Measurements from ENCODE around the gene ZNF865. TPM values are rescaled to one million over a fixed set of nuclear protein-coding genes. Genes with fewer than 3 reads are reported as not detected.

ZNF865 gene
- total and polyA plus RNA-seq, 2 donors (not counting 3 experiments of a cell fraction or from before 2014, with no cell fraction given) = 4.0 to 10.1 TPM

DNA sequence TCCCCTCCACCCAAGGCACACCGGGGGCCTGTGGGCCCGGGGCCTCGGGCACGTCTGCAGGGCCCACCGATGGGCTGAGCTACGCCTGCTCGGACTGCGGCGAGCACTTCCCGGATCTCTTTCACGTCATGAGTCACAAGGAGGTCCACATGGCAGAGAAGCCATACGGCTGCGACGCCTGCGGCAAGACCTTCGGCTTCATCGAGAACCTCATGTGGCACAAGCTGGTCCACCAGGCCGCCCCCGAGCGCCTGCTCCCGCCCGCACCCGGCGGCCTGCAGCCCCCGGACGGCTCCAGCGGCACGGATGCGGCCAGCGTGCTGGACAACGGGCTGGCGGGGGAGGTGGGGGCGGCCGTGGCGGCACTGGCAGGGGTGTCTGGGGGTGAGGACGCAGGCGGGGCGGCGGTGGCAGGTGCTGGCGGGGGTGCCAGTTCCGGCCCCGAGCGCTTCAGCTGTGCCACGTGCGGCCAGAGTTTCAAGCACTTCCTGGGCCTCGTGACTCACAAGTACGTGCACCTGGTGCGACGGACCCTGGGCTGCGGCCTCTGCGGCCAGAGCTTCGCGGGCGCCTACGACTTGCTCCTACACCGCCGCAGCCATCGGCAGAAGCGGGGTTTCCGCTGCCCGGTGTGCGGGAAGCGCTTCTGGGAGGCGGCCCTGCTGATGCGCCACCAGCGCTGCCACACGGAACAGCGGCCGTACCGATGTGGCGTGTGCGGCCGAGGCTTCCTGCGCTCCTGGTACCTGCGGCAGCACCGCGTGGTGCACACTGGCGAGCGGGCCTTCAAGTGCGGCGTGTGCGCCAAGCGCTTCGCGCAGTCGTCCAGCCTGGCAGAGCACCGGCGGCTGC is 10.3 kb downstream of the ZNF865 start:
- TF ChIP-seq, protein P1, sequence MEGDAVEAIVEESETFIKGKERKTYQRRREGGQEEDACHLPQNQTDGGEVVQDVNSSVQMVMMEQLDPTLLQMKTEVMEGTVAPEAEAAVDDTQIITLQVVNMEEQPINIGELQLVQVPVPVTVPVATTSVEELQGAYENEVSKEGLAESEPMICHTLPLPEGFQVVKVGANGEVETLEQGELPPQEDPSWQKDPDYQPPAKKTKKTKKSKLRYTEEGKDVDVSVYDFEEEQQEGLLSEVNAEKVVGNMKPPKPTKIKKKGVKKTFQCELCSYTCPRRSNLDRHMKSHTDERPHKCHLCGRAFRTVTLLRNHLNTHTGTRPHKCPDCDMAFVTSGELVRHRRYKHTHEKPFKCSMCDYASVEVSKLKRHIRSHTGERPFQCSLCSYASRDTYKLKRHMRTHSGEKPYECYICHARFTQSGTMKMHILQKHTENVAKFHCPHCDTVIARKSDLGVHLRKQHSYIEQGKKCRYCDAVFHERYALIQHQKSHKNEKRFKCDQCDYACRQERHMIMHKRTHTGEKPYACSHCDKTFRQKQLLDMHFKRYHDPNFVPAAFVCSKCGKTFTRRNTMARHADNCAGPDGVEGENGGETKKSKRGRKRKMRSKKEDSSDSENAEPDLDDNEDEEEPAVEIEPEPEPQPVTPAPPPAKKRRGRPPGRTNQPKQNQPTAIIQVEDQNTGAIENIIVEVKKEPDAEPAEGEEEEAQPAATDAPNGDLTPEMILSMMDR (IDR thresholded peaks at IDR 0.05; ENCODE audit: extremely low read depth in 1 of 2, insufficient read depth in 1 of 2, low read depth in 1 of 2, low read length in 2 of 2) = no peak
- TF ChIP-seq GATA2 (IDR thresholded peaks at IDR 0.05; ENCODE audit: insufficient read depth, insufficient read length, low read depth, low read length) (no peak), JUN (IDR thresholded peaks at IDR 0.05; ENCODE audit: borderline replicate concordance, insufficient read depth, insufficient read length, low read depth) (no peak), POLR2AphosphoS5 (IDR thresholded peaks at IDR 0.05; ENCODE audit: insufficient read depth, low read depth, low read length) (no peak), FOS (IDR thresholded peaks at IDR 0.05; ENCODE audit: borderline replicate concordance, insufficient read depth, low read length) (no peak)
- CTCF ChIA-PET = no interaction called here
- Histone ChIP-seq H3K36me3 (ENCODE audit: control insufficient read depth in 2 of 2, extremely low read depth in 1 of 2, insufficient read depth in 2 of 2, low read length in 2 of 2) (peaks cover 2 to 21% of the 10 kb centered on the region in 2 experiments), H3K27me3 (ENCODE audit: control insufficient read depth in 2 of 2, insufficient read depth in 2 of 2, low read length in 2 of 2) (no peaks in the 10 kb centered on the region), H3K4me3 (replicated peaks in 1 of 3; ENCODE audit: insufficient read depth in 1 of 3, low read depth in 1 of 3, low read length in 3 of 3) (no peak overlapping the region), H3K4me2 (ENCODE audit: insufficient read depth, low read length) (no peak overlapping the region), H2AFZ (ENCODE audit: low read depth, low read length) (no peak overlapping the region), H3K9ac (replicated peaks; ENCODE audit: extremely low read depth, insufficient read depth, low read length) (no peak overlapping the region), H3K4me1 (ENCODE audit: control insufficient read depth, extremely low read depth, insufficient read depth, low read length) (peaks cover 2% of the 10 kb centered on the region), H3K9me3 (replicated peaks; ENCODE audit: control insufficient read depth, insufficient read depth, low read length) (no peaks in the 10 kb centered on the region), H4K20me1 (replicated peaks; ENCODE audit: control insufficient read depth, extremely low read depth, insufficient read depth, low read length) (no peaks in the 10 kb centered on the region), H3K9me1 (replicated peaks; ENCODE audit: control insufficient read depth, extremely low read depth, insufficient read depth, low read length) (no peaks in the 10 kb centered on the region), H3K79me2 (ENCODE audit: control insufficient read depth, insufficient read depth, low read length) (peaks cover 7% of the 10 kb centered on the region), H3K27ac (ENCODE audit: insufficient read depth, low read depth, low read length) (no peak overlapping the region)
- intact Hi-C loops (cut with micrococcal nuclease) (no loop called here), dilution Hi-C loops (cut with MboI; ENCODE audit: extremely low pct_ligation_motif_present, low sequenced_read_pairs) (no loop called here)
- no peak for DNase-seq (ENCODE audit: low read depth, low spot score)
- POLR2A ChIA-PET = no interaction called here
- no peak for FAIRE-seq
- BruUV-seq (replicated peaks) = no TSS peak
